Sigmoid colon (tissue), 4 donors: ENCODE results near the gene HAO2.

Source experiments
- EP300 ChIP-seq, 4 donors: sonication (generic); formaldehyde crosslinking; IDR thresholded peaks; one replicate each; pipeline ENCODE4 v1.6.1; 2017; ENCODE audit warnings: antibody characterized with exemption in 4 of 4
- POLR2A ChIP-seq, 2 donors: fragments of 450-650 bp; IDR thresholded peaks; one replicate each; pipeline ENCODE4 v1.6.1; 2016; ENCODE audit warnings: antibody characterized with exemption in 2 of 2, mild to moderate bottlenecking in 2 of 2, moderate library complexity in 2 of 2
- POLR2AphosphoS5 ChIP-seq, 4 donors: sonication (generic); formaldehyde crosslinking; IDR thresholded peaks; one replicate each; pipeline ENCODE4 v1.6.1; 2017; ENCODE audit warnings: antibody characterized with exemption in 4 of 4
- TF ChIP-seq, protein P1 (sequence below), 4 experiments: fragments of 450-650 bp in 3 of 4; fragments of 200-600 bp in 1 of 4; IDR thresholded peaks; one replicate each; pipeline ENCODE4 v1.5.1; 2016 to 2019; ENCODE audit warnings: antibody characterized with exemption in 4 of 4, mild to moderate bottlenecking in 3 of 4, moderate library complexity in 2 of 4

DNA sequence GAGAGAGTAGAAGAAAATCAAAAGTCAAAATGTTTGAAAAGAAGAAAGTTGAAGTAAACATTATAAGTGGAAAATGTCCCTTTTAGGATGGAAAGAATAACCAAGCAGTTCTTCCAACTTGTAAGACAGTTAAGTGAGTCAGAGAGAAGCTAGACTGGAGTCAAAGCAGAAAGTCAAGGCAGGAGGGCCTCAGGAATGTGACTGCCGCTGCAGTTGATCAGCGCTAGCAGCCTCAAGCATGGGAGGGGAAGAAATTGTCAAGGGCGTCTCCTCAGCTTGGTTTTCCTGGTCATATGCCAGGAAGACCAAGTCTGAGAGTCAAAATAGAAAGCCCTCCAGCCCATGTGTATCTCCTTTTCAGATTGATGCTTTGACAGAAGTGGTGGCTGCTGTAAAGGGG is 23.2 kb downstream of the HAO2 start:
- TF ChIP-seq POLR2AphosphoS5 (IDR thresholded peaks at IDR 0.05): no peak
- TF ChIP-seq, protein P1, sequence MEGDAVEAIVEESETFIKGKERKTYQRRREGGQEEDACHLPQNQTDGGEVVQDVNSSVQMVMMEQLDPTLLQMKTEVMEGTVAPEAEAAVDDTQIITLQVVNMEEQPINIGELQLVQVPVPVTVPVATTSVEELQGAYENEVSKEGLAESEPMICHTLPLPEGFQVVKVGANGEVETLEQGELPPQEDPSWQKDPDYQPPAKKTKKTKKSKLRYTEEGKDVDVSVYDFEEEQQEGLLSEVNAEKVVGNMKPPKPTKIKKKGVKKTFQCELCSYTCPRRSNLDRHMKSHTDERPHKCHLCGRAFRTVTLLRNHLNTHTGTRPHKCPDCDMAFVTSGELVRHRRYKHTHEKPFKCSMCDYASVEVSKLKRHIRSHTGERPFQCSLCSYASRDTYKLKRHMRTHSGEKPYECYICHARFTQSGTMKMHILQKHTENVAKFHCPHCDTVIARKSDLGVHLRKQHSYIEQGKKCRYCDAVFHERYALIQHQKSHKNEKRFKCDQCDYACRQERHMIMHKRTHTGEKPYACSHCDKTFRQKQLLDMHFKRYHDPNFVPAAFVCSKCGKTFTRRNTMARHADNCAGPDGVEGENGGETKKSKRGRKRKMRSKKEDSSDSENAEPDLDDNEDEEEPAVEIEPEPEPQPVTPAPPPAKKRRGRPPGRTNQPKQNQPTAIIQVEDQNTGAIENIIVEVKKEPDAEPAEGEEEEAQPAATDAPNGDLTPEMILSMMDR (IDR thresholded peaks at IDR 0.05): no peak
- no peak for TF ChIP-seq POLR2A (IDR thresholded peaks at IDR 0.05)
- no peak for TF ChIP-seq EP300 (IDR thresholded peaks at IDR 0.05)
